HG03175 (cell line): ENCODE results near the gene PRICKLE4.

Source experiments
- ATAC-seq: cut with Tn5 transposase; IDR thresholded peaks from one replicate; pipeline ENCODE4 v1.9.1; 2021; ENCODE audit warnings: mild to moderate bottlenecking, moderate library complexity; ENCODE audit not compliant: unreplicated experiment

Gene PRICKLE4

DNA sequence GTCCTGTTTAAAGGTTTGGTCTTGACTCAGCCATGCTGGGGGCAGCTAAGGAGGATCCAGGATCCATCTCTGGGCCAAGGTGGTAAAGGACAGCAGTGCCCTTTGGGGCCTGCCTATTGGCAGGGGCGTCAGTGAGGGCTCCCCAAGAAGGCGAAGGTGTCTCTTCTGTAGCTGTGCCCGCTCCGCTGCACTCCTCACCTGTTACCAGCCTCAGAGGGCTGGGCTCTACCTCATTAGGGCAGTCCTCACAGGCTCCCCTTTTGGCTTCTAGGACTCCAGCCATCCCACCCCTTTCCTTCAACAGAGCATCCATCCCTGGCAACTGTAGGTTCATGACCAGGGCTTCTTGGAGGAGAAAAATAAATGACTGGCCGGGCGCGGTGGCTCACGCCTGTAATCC is 11.2 kb upstream of the PRICKLE4 start:
- no peak for ATAC-seq

DNA sequence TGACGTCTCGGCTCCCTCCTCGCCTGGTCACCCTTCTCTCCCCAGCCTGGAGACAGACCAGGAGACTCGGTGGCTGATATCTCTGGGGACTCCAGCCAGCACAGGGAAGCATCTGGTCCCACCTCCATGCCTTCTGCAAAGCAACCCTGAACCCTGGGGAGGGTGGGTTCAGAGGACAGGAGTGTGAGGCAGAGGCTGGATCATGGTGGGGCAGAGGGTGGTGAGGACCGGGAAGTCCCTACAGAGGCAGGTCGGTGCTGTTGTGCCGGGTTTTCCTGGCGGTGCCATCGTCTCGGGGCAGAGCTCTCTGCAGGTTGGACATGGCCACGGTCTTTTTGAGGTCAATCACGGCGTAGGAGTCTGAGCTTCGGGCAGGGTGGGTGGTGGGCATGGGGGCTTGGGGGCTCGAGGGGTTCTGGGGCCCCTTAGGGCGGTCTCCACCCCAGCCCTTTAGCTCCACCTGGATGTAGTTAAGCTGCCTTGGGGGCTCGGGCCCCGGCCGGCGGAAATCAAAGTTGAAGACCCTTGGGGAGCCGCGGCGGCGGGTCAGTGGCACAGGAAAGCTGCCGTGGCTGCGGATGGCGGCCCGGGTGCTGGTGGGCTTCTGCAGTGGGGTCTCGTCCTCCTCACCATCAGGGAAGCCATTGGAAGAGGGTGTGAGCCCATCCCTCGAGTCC is 10.1 kb upstream of the PRICKLE4 start:
- ATAC-seq = no peak

DNA sequence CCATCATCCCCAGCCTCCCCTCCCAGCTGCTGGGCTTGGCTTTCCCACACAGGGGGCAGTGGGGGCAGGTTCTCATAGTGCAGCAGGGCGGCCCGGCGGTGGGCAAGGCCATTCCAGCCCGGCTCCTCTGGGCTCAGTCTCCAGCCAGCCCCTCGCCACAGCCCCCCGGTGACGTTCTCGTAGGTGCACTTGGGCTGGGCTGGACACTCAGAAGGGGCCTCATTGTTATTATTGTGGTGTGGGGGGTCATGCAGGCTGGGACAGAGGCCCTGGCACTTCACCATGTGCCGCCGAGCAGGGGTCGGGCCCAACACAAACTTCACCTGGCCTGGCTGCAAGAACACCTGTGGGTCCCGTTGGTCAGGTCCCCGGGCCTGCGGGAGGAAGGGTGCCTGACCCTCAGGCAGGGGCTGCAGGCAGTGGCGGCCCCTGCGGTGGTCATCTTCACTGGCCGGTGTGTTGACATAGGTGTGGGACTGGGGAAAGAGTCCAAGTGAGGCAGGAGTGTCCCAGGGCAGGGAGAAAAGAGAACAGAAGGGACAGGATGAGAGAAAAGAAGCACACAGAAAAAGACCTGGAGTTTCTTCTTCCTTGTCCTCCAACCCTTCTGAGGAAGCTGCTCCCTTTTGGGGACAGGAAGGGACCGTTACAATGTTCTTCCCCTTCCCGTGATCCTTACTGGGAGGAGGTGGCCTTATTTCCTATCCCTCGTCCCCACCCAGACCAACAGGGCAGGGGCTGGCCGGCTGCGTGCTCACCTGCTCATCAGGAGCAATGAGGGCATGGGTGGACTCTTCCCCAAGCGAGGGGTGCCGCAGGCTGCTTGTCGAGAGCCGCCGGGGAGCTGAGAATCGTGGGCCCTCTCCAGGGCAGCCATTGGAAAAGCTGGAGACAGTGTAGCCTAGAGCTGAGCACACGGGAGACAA is 9.3 kb upstream of the PRICKLE4 start:
- ATAC-seq = no peak

DNA sequence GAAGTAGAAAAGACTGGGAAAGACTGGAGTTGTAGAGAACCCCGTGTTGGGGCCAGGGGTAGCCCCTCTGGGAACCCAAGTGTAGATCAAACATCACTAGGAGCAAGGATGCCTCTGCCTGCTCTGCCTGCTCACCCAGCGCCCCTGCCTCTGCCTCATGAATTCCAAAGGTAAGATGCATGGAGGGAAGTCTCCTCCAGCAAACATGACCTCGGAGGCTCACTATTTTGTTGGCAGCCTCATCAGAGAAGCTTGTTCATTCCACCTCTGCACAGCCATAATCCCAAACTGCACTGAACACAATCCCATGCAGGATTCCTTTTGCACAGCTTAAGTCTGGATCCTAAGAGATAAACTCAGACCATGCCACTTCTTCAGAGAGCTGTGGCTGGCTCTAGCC is 5.7 kb upstream of the PRICKLE4 start:
- ATAC-seq = no peak

DNA sequence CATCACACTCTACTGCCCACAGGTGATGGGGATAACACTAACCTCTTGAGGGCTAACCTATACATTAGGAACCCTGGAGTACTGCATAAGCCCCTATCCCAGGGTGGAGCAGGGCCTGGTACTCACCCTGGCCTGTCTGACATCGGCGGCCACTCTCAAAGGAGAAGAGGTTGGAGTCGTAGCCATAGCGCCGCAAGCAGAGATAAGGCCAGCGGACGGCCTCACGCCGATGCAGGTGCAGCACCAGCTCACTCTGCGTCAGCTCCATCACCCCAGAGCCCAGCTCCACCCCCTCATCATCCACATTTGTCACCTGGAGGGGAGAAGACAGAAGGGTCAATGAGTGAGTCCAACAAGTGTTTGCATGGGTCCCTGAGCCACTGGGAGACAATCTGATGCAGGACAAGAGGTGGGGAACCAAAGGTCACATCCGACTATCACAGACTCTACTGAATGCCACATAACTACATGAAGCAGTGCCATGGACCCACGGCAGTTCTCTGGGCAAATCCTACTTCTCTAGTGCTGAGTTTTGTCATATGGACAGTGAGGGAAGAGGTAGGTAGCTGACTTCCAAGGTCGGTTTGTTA is 5.2 kb upstream of the PRICKLE4 start:
- ATAC-seq = no peak

DNA sequence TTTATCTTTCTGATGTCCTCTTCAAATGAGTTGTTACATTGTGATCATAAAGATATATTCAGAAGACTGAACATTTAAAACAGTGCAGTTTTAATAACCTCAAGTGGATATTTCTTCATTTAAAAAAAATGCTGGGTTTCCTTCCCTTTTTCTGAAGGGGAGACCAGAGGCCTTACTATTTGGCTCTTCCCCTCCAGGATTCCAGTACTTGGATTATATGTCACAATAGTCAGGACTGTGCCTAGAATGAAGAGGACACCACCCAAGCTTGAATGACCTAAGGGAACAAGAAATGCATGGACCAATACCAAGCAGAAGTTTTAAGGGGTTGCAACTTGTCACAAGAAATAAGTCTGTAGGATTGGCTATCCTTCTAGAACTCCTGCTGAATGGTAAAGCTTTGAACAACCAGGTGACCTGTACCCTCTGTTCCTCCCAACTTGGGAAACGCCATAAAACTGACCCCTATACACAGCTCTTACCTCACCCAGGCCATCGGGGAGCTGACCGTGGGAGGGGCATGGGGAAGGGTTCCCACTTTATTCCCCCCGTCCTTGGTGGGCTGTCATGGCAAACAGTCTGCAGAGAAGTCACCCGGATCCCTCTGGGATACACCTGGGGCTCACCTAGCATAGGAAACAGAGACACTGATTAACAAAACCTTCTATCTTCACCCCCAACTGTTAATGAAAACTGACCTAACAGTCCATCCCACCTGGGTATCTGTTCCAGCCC is 2.9 kb upstream of the PRICKLE4 start:
- no peak for ATAC-seq

DNA sequence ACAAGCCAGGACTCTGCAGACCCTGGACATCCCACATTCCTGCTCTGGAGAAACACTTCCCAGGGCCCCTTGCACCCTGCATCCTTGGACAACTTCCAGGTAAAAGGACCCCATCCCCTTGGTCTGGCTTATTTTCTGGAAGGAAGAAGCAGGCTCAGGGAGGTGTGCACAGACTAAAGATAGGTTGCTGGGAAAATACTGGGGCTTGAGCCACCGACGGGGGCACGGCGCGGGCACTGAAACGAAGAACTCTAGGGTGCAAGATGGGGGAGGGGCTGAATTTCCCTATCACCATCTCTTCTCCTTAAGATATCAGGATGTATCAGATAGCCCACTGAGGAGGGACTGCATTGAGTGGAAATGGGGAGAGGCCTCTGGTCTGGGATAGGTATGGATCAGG is 1.7 kb upstream of the PRICKLE4 start:
- no peak for ATAC-seq

DNA sequence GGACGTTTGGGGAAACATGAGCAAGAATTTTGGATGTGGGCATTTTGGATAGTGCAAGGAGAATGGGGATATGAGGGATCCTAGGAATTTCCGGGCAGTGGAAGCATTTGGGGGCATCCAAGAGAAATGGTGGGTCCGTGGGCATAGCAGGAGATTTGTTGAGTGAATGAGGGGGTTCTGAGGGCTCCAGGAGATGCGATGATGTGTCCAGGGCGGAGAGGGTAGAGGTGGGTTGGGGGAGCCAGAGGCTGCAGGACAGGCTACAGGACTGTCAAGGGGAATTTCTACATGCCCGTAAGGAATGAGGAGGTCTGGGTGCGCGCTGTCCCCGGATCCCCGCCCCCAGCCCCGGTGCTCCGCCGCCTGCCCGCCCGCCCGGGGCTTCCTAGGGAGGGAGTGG is 1.2 kb upstream of the PRICKLE4 start:
- no peak for ATAC-seq

DNA sequence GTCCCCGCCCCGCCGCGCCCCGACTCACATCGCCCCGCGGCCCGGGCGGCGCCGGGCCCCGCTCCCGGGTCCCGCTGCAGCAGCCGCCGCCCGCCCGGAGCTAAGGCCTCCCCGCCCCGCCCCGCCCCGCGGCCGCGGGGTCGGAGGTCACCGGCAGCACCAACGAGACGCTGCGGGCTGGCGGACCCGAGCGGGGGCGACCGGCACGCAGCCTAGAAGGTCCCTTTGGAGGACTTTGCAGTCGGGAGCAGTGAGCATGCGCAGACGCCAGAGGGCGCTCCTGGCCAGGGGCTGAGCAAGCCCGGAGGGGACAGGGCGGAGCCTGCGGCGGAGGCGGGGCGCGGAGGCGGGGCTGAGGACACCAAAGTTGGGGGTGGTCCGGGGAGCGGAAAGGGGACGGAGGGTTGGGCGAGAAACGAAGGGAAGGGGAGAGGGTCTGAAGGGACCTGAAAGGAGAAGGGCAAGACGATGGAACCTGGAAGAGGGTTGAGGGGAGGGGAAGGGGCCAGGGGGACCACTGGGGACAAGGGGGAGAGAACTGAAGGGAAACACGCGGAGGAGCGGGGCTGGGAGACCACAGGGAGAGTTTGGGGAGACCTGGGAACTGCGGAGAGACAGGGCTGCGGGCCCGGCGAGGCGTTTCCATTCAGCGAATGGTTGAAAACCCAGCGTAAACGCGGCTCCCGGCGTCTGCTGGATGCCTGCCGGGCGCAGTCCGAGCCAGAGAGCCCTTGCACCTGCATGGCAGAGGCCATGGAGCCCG is 613 bp upstream of the PRICKLE4 start, which contains the start of gene FRS3:
FRS3 (minus strand) TSS at position 113 of the 763 bp plus-strand sequence. CDS start 2,913 bp downstream, outside the sequence.
- ATAC-seq = peak; percentile 94

DNA sequence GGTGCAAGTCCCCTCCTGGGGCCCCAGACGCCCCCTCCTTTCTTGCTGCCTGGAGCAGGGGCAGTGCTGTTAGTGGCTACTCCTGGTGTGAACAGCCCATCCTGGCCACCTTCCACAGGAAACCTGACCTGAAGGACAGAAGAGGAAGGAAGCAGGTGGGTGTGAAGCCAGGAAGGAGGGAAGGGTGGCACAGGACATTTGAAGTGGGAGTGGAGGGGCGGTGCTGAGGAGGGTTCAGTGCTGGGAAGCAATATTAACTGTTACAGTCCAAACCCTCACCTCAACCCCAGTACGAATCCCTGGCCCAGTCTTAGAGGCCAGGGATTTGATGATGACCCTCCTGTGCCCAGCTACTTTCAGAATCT is 766 bp downstream of the PRICKLE4 start:
- ATAC-seq = no peak

DNA sequence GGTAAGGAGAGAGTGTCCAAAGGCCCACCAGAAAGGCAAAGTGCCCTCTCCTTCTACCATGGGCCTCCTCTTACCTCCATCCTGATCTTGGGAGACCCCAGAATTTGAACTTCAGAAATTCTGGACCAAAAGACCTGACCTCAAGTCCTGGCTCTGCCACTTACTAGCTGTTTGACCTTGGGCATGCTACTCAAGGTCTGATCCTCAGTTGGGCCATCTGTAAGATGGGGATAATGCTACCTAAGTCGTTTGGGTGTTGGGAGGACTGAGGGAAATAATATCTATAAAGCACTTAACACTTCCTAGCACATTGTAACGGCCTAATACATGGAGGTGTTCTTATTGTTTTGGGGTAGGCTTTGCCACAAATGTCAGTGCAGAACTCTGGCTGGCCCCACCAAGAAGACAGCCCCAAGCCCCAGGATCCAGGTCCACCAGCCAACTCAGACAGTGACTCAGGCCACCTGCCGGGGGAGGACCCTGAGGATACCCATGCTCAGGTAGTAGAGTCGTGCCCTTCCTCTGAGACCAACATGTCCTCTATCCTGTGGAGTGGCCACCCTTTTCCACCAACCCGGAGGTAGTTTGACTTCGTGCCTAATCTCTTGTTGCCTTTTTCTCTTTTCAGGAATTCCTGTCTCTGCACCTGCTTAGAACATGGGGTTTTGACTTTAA is 2.7 kb downstream of the PRICKLE4 start:
- no peak for ATAC-seq

DNA sequence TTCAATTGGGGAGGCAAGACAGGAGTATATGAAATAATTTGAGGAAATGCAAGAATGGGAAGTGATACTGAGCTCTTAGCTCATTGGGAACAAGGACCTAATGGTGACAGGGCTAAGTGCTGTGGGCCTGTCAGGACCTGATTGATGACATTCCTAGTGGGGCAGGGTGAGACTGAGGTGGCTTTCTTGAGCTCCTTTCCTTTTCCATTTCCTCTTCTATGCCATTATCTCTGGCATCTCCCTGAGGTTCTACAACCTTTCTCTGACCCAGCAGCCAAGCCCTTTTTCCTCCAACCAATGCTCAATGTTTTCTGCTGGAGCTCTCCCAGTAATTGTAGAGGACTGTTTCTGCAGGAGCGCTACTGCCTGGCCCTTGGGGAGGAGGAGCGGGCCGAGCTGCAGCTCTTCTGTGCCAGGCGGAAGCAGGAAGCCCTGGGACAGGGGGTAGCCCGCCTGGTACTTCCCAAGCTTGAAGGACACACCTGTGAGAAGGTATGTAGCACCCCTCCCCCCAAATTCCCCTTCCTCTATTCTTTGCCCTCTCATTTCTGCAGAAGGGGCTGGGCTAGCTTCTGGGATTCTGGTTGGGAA is 4.1 kb downstream of the PRICKLE4 start:
- ATAC-seq = no peak

DNA sequence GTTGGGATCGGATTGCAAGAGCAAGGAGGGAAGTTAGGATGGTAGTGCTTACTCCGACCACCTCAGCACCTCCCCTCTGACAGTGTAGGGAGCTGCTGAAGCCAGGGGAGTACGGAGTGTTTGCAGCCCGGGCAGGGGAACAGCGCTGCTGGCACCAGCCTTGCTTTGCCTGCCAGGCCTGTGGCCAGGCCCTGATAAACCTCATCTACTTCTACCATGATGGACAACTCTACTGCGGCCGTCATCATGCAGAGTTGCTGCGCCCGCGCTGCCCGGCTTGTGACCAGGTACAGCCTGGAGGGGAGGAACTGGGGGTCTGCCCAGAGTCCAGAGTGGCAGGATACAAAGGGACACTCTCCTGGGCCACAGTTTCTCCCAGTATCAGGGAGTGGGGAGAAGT is 4.7 kb downstream of the PRICKLE4 start:
- no peak for ATAC-seq

DNA sequence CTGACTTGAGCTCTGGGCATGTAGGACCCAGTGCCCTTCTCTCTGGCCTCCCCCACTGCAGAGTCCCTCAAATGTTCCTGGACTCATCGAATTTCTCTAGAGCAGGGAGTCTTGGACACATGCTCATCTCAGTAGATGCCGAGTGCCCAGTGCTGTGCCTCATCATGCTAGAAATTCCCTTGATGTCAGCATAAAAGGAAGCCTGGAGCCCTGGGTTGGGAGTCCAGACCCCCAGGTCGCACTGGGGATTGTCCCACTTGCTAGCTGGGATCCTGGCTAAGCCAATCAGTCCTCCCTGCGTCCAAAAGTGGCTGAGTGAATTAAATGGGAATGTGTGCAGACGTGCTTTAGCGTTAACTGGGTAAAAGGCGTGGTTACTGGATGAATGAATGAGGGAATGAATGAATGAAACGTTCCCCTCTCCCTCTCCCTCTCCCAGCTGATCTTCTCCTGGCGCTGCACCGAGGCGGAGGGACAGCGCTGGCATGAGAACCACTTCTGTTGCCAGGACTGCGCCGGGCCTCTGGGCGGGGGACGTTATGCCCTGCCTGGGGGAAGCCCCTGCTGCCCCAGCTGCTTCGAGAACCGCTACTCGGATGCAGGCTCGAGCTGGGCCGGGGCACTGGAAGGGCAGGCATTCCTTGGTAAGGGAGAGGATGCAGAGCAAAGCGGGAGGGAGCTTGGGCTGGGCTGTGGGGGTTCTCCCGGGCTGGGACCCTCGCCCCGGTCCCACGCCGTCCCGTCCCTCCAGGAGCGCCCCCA is 5.3 kb downstream of the PRICKLE4 start:
- ATAC-seq = no peak

DNA sequence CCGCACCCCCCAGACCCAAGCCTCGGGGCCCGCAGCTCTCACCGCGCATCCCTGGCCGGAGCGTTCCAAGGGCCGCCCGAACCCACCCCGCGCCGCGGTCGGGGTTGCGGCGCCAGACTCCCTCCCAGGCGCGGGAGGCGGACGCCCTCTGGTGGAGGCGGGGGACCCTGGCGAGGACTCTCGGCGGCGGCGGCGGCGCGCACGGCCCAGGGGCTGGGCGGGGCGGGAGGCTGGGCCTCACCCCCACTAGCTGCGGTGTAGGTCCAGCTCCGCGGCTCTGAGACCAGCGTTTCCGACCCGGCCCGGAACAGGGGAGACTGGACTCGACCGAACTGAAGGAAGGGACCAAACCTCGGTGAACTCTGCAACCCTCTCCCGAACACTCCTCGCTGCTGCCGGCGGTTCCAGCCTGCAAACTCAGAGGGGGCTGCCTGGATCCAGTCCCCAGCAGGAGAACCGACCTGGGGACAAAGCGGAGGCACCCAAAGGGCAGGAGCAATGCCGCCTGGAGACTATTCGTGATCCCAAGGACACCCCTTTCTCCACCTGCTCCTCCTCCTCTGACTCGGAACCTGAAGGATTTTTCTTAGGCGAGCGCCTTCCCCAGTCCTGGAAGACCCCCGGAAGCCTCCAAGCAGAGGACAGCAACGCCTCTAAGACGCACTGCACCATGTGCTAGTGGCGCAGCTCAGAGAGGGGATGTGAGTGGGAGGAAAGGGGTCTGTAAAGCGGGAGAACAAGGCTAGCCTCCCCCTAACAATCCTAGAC is 6.1 kb downstream of the PRICKLE4 start:
- peak; percentile 64 for ATAC-seq

DNA sequence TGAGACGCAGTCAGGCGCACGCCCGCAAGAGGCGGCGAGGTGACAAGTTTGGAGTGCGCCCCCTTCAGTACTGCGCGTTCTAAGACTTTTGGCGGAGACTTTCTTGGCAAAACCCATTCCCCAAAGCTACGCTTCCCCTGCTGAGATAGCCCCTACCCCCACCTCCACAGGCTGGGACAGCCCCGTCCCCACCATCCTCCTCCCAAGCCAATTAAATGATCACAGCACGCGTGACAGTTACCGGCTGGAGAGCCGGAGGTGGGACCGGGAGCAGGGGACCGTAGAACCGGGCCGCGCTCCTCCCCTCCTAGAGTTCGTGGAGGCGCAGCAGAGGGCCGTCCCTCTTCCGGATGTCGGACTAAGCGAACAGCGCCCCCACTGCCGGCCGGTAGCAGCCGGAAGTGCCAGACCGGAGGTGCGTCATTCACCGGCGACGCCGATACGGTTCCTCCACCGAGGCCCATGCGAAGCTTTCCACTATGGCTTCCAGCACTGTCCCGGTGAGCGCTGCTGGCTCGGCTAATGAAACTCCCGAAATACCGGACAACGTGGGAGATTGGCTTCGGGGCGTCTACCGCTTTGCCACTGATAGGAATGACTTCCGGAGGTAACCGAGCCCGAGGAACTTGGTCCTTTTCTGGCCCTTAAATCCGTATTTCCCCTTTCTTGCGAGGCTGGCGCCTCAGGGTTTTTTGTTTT is 6.8 kb downstream of the PRICKLE4 start, which contains the start of gene TOMM6:
TOMM6 (plus strand) TSS at position 476 of the 699 bp plus-strand sequence; CDS start at position 480, 4 bp downstream.
- ATAC-seq = peak; percentile 79

DNA sequence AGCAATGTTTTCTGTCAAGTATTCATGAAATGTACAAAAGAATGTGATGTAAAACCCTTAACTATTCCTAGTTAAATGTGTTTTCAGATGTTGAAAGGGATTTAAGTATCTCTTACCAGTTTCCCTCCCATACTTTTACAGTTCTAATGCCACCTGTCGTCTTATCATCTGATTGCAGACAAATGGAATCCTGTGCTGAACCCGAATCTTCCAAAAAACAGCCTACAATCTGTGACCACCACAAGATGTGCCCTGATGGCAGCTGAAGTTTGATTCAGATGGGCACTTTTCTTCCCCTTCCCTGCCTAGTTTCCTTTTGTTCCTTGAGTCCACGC is 8.8 kb downstream of the PRICKLE4 start:
- no peak for ATAC-seq
